ENCODE measurements around the gene SERPINE3. TPM values are rescaled to one million over a fixed set of nuclear protein-coding genes. Genes with fewer than 3 reads are reported as not detected.

Gene SERPINE3
- total RNA-seq, 1 donor from 2014 or later: not detected

- no peak for DNase-seq (ENCODE audit: low read depth in 2 of 2)
Observed at GRCh38 chr13:51328488-51328887, 11.0 kb upstream of the SERPINE3 start.

- DNase-seq (ENCODE audit: low read depth in 2 of 2): no peak
Observed at GRCh38 chr13:51329606-51330005, 9.9 kb upstream of the SERPINE3 start.

GRCh38 chr13:51330791-51331190 is 8.7 kb upstream of the SERPINE3 start:
- peak in 1 of 2 donors; percentile 5 for DNase-seq (ENCODE audit: low read depth in 2 of 2)

GRCh38 chr13:51331354-51331861 is 8.1 kb upstream of the SERPINE3 start:
- no peak for DNase-seq (ENCODE audit: low read depth in 2 of 2)

- DNase-seq (ENCODE audit: low read depth in 2 of 2): no peak
Observed at GRCh38 chr13:51332566-51333361, 6.7 kb upstream of the SERPINE3 start.

- DNase-seq (ENCODE audit: low read depth in 2 of 2): no peak
Observed at GRCh38 chr13:51333421-51333820, 6.1 kb upstream of the SERPINE3 start.

GRCh38 chr13:51333826-51334225 is 5.7 kb upstream of the SERPINE3 start:
- DNase-seq (ENCODE audit: low read depth in 2 of 2): no peak

- no peak for DNase-seq (ENCODE audit: low read depth in 2 of 2)
Observed at GRCh38 chr13:51336746-51337145, 2.7 kb upstream of the SERPINE3 start.

GRCh38 chr13:51339952-51340732 is 651 bp downstream of the SERPINE3 start:
- no peak for DNase-seq (ENCODE audit: low read depth in 2 of 2)

GRCh38 chr13:51341232-51341631 is 1.7 kb downstream of the SERPINE3 start:
- no peak for DNase-seq (ENCODE audit: low read depth in 2 of 2)

- DNase-seq (ENCODE audit: low read depth in 2 of 2): no peak
Observed at GRCh38 chr13:51341791-51342190, 2.3 kb downstream of the SERPINE3 start.

- no peak for DNase-seq (ENCODE audit: low read depth in 2 of 2)
Observed at GRCh38 chr13:51342706-51343105, 3.2 kb downstream of the SERPINE3 start.

GRCh38 chr13:51343475-51343874 is 4.0 kb downstream of the SERPINE3 start:
- DNase-seq (ENCODE audit: low read depth in 2 of 2): no peak

GRCh38 chr13:51346397-51346796 is 6.9 kb downstream of the SERPINE3 start:
- no peak for DNase-seq (ENCODE audit: low read depth in 2 of 2)

- DNase-seq (ENCODE audit: low read depth in 2 of 2): no peak
Observed at GRCh38 chr13:51347099-51347498, 7.6 kb downstream of the SERPINE3 start.

- no peak for DNase-seq (ENCODE audit: low read depth in 2 of 2)
Observed at GRCh38 chr13:51348069-51348967, 8.8 kb downstream of the SERPINE3 start.

GRCh38 chr13:51349016-51349415 is 9.5 kb downstream of the SERPINE3 start:
- DNase-seq (ENCODE audit: low read depth in 2 of 2): no peak

GRCh38 chr13:51355217-51355616 is 15.7 kb downstream of the SERPINE3 start:
- DNase-seq (ENCODE audit: low read depth in 2 of 2): no peak

GRCh38 chr13:51357928-51358595 is 18.6 kb downstream of the SERPINE3 start:
- DNase-seq (ENCODE audit: low read depth in 2 of 2): peak; percentile 21 to 34

- DNase-seq (ENCODE audit: low read depth in 2 of 2): no peak
Observed at GRCh38 chr13:51359352-51359751, 19.9 kb downstream of the SERPINE3 start.

GRCh38 chr13:51360489-51360888 is 21.0 kb downstream of the SERPINE3 start:
- no peak for DNase-seq (ENCODE audit: low read depth in 2 of 2)

Measured in lung microvascular endothelial cell (primary cell).